GM20431 (cell line): Measurements from ENCODE around the gene TRIM24.

Source experiments
- in situ Hi-C: fragments of 300-500 bp; cut with MseI, MboI; formaldehyde crosslinking; loops from one replicate; pipeline ENCODE4 v1.15.0; 2020; ENCODE audit warnings: low sequenced_read_pairs; ENCODE audit not compliant: unreplicated experiment

TRIM24 gene

GRCh38 chr7:138607216-138608126 is 147.4 kb downstream of the TRIM24 start:
- in situ Hi-C loops: no loop called here

DNA sequence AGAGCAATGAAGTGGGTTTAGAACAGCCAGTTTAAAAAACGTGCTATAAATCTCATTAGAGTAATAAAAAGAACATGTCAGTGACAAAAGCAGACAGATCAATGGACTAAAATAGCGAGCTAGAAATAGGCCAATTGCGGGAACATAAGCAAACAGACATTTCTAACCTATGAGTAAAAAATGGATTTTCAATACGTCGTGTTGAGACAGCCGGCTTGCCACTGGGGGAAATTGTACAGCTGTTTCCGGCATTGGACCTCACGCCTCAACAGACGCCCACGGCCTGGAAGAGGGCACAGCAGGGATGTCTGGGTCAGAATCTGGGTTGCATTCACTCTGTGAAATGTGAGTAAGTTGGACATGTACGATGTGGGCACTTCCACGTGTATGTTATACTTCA is 148.2 kb downstream of the TRIM24 start:
- in situ Hi-C loops: no loop called here

DNA sequence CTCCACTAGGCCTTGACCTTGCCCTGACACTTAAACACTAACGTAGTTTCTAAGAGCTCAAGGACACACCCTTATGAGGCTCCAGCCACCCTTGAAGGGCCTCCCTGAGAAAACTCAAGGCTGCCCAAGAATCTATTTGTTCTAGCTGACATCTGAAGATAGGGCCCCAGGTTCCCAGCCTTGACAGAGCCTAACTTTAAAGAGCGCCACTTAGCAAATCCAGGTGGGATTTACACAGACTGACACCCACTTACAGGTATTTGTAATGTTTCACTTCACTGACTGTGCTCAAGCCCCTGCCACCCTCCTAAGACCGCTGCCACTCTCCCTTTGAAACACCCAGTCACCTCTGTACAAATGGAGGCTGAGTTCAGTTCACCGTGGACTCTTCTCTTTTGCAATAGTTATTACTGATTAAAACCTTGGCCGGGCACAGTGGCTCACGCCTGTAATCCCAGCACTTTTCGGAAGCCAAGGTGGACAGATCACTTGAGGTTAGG is 150.7 kb downstream of the TRIM24 start:
- in situ Hi-C loops: no loop called here

GRCh38 chr7:138613630-138614029 is 153.6 kb downstream of the TRIM24 start:
- in situ Hi-C loops: no loop called here

DNA sequence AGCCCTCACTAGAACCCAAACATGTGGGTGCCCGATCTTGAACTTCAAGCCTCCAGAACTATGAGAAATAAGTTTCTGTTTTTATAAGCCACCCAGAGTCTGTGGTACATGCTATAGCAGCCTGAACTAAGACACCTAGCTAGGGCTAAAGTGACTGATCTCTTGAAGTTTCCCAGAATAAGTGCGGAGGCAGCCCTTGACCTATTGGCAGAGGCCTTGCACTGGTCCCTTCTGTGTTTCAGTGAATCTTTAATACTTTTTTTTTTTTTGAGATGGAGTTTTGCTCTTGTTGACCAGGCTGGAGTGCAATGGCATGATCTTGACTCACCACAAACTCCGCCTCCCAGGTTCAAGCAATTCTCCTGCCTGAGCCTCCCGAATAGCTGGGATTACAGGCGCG is 156.0 kb downstream of the TRIM24 start:
- in situ Hi-C loops: no loop called here

- in situ Hi-C loops: no loop called here
Observed at GRCh38 chr7:138618506-138618905, 158.4 kb downstream of the TRIM24 start.

DNA sequence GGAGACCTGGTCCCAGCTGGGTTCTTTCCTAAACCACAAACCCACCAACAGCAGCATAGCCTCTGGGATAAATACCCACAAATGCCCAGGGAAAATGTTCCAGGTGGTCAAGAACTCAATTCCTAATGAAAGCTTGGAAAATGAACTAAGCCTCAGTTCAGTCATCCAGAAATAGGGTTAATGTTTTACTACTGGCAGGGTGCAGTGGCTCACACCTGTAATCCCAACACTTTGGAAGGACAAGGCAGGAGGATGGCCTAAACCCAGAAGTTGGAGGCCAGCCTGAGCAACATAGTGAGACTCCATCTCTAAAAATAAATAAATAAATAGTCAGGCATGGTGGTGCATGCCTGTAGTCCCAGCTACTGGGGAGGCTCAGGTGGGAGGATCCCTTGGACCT is 158.9 kb downstream of the TRIM24 start:
- in situ Hi-C loops: no loop called here

GRCh38 chr7:138622841-138623240 is 162.8 kb downstream of the TRIM24 start:
- in situ Hi-C loops: no loop called here

- in situ Hi-C loops: no loop called here
Observed at GRCh38 chr7:138625084-138625848, 165.2 kb downstream of the TRIM24 start.

DNA sequence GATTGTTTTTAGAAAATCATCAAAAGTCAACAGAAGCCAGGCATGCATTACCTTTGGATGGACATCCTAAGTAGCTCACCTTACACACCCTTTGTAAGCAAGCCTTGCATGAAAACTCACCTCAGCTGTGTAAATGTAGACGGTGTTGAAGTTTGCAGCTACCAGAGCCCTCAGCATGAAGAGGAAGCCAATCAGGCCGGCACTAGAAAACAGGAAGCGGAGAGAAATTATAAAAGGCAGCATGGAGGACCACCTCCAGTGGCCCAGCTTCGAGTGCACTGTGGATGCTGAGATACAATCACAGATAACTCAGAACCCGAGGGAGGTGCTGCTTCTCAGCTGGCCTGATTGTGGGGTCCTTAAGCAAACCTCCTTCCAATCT is 165.8 kb downstream of the TRIM24 start:
- in situ Hi-C loops: no loop called here

DNA sequence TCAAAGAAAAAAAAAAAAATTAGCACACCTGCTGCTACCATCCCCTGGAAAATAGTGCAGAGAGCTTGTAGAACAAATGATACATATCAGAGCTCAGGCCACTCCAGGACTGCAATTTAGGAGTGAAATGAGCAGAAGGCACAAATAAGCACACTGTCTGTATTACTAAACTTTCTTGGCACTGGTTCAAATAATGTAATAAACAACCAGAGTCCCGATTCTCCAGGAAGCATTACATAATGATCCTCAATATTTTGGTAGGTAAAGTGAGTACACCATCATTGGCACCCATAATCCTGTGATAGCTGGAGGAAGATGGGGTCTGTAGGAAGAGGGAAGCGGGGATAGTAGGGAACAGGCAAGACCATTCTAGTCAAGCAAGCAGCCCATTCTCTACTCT is 166.8 kb downstream of the TRIM24 start:
- in situ Hi-C loops: no loop called here

GRCh38 chr7:138627361-138627760 is 167.3 kb downstream of the TRIM24 start:
- in situ Hi-C loops: no loop called here

- in situ Hi-C loops: no loop called here
Observed at GRCh38 chr7:138630059-138630610, 170.1 kb downstream of the TRIM24 start.

DNA sequence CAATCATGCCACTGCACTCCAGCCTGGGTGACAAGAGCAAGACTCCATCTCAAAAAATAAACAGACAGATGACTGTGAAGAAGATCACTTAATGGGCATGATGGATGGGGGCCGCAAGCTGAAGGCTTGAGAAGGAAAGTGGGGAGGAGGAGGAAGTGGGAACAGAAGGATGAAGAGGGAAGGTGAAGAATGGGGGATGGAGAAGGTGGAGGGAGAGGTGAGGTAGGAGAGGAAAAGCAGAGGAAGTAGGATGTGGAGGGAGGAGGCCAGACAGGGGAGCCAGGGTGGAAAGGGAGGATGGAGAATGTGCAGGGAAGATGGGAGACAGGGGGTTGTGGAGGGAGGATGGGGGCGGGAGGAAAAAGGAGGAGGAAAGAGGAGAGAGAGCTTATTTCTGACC is 172.3 kb downstream of the TRIM24 start:
- in situ Hi-C loops: no loop called here

DNA sequence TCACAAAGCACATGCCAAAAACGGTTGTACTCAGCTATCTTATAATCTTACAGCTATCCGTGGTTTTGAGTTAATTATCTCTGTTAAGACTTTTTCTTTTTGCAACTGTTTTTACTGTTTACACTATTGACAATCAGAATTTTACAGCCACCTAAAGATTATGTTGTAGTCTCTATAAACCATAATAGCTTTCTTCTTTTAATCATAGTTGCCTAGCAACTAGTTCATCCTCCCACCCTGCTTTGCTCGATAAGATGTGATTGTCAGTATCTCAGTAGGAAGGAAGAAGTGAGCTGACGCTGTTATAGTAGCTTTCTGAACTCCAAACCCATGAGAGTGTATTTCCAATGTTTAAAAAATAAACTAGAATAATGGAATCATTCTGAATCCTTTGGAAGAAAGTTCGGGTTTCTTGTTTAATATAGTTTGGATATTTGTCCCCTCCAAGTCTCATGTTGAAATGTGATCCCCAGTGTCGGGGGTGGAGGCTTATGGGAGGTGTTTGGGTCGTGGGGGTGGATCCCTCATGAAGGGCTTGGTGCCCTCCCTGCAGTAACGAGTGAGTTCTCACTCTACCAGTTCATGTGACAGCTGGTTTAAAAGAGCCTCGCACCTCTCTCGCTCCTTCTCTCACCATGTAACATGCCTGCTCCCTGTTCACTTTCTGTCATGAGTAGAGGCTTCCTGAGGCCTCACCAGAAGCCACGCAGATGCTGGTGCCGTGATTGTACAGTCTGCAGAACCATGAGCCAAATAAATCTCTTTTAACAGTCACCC is 173.0 kb downstream of the TRIM24 start:
- in situ Hi-C loops: no loop called here
